ENCODE data around the gene TGFBR1.

TGFBR1 gene

DNA sequence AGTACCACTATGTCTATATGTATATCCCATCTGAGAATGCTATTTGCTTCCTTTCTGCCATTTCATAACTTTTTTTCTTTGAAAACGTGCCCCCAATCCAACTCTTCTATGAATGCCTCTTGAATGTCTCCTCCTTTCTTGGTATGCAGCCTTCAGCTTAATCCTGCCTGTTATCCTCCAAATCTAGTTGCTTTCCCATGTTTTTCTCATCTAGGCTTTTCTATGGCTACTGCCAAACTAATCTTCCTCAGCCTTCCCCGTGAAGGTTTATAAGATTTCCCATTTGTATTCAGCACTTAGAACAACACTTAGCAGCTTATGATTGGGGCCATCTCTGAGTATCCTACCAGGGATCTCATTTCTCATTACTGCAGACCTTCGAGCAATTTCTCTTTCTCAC is 2.5 kb downstream of the TGFBR1 start:
- no peak for DNase-seq (ENCODE audit: low read depth in 2 of 2)

DNA sequence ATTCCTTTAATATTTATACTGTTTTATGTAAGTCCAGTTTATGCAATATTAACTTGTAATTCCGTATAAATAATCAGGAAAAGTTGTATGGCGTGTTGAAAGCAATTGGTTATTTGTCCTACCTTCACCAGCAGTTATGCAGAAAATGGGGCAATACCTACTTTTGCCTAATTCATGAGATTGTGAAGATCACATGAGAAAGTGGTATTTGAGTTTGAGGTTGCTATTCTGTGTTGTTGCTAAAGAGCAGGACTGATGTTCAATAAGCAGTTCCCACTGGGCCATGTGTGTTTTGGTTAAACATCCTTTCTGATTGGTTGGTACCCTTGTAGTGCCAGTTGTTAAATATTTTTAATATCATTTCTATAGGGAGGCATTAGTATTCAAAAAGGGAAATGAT is 3.2 kb downstream of the TGFBR1 start:
- DNase-seq (ENCODE audit: low read depth in 2 of 2), result no peak

DNA sequence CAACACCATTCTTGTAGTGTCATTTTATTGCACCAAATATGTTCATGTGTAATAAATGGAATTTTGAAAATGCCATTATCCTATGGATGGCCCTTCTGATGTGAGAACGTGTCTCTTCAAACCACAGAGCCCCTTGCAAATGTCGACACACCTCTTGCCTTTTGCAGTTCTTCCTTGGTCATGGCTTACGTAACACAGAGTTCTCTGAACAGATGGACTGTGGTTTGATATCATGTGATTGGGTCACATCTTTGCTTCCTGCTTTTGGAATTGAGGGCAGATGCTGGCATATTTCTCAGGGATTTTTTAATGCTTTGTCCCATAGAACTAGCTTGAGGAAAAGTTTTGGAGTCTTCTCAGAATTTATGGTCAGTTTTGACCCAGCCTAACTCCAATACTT is 4.6 kb downstream of the TGFBR1 start:
- peak; percentile 59 to 62 for DNase-seq (ENCODE audit: low read depth in 2 of 2)

DNA sequence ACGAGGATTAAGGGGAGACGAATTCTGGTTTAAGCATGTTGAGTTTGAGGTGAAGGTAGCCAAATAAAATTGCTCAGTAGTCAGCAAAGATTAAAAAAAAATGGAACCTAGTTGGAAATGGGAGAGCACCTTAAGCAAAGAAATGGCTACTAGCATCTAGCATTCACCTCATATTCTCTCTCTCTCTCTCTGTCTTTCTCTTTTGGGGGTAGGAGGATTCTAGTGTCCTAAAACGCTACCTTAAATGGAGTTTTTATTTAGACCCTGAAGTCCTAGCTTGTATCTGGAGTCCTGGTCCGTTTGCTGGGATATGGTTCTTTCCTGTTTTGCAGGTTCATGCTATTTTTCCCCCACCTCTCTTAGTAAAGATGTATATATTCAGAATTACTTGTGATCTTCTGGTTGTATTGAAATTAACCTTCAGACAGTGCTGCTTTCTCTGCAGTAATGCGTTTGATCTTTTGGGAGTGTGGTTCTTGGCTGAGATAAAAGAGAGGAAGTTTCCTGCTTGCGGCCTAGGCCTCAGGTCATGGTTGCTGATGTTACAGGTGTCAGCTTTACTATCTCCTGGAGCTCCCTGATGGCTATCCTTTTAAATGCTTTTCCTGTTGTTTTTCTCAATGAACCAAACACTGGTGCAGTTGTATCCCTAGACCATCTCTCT is 8.0 kb downstream of the TGFBR1 start:
- DNase-seq (ENCODE audit: low read depth in 2 of 2), result no peak

DNA sequence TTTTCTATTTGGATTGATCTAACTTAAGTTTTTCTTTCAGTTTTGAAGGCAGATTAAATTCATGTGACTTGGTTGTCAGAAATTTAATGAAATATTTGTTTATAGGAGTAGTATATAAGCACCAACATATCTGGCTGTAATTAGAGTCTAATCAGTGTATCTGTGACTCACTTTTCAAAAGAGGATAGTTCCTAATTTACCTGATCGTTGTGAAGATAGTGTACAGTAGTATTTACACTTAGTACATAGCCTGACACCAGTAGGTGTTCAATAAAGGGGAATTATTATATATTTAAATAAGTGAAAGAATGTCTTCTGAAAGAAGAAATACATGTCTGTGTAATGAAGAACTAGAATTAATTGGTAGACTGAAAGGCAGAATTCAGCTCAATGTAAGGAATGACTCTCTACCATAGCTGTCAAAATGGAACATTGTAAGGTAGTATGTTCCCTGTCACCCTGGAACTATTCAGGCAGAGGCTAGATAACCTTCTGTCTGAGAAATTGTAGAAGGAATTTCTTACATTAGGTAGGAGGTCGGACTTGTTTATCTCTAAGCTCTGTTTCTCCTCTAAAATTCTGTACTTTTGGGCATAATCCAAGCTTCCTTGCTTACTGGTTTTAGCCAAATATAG is 8.6 kb downstream of the TGFBR1 start:
- DNase-seq (ENCODE audit: low read depth in 2 of 2), result no peak

DNA sequence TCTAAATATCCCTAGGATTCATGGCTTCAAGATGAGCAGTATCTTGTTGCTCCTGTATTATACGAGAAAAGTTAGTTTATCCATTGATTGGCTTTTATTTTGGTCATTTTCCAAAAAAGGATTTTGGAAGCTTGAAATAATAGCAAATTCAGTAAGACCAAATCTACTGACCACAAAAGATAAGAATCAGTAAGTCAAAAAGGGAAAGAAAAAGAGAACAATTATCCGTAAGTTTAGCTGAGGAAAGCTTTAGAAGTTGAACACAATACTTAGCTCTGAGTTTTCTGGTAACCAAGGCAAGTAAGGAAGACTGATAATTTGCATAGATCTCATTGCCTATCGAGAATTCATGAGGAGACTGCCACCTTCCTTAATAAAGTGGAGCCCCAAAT is 9.1 kb downstream of the TGFBR1 start:
- no peak for DNase-seq (ENCODE audit: low read depth in 2 of 2)

DNA sequence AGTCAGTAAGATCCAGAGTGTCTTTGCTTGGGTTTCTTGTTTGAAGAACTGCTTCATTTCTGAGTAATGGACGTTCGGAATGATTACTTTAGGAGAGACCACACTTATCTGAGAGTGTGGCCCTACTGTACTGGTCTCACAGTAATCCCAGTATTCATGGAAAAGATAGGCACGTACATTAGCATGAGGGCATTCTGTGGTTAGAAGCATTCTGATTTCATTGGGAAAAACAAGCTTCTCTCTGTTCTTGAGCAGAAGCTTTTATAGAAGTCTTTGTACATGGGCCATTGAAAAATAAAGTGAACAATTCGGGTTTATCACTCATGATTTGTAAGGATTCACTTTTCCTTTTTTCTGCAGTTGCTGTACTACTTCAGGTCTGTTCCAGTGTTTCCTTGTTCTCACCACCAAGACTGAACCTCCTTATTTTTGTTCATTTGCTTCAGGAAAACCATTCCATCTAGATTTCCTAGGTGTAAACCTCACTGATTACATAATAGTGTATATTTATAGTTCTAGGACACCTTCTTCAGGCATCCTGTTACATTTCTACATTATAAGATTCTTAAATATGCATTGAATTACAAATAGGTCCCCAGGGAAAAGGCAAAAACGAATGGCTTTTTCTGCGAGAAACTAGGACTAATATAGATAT is 10.1 kb downstream of the TGFBR1 start:
- no peak for DNase-seq (ENCODE audit: low read depth in 2 of 2)

DNA sequence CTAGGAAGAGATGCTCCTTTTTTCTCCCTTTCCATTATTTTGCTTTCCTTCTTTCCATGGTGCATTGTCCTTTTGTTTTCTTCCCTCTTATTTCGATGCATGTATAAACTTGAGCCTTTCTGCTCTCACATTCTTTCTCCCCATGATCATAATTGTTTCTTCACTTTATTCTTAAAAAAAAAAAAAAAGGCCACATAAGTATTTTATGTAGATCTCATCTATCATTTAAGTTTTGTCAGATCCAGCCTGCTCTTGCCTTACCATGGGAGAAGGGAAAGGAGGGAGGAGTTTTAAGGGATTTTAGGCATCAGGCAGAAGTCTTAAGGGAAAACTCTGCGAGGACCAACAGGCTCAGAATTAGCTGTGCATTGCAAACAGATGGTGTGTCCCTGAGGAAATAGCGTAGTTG is 11.1 kb downstream of the TGFBR1 start:
- DNase-seq (ENCODE audit: low read depth in 2 of 2), result no peak

DNA sequence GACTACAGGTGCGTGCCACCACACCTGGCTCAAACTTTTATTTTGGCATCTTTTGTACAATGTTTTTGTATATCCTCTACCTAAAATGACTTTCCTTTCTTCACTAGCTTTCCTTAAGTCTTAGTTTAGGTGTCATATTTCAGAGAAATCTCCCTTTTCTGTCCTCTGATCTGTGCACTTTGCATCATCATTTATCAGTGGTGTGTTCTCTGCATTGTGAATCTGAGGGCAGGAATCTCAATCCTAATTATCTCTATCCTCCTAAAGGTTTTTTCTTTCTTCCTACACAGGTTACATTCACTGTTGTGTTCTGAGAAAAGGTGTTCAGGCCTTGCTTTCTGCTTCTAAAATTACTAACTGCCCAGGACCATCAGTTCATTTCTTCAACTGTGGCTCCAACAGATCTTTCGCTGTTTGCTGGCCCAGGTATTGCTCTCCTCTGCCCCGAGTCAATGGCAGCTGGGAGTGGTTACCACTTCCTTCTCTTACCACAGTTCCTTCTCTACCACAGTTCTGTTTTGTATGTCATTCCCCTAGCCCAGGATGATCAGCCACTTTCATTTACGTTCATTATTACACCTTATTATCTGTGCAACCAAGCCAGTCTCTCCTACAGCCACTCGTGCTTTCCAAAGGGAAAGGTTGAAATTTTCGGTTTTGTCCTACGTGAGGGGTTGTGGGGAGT is 14.0 kb downstream of the TGFBR1 start:
- DNase-seq (ENCODE audit: low read depth in 2 of 2), result no peak

DNA sequence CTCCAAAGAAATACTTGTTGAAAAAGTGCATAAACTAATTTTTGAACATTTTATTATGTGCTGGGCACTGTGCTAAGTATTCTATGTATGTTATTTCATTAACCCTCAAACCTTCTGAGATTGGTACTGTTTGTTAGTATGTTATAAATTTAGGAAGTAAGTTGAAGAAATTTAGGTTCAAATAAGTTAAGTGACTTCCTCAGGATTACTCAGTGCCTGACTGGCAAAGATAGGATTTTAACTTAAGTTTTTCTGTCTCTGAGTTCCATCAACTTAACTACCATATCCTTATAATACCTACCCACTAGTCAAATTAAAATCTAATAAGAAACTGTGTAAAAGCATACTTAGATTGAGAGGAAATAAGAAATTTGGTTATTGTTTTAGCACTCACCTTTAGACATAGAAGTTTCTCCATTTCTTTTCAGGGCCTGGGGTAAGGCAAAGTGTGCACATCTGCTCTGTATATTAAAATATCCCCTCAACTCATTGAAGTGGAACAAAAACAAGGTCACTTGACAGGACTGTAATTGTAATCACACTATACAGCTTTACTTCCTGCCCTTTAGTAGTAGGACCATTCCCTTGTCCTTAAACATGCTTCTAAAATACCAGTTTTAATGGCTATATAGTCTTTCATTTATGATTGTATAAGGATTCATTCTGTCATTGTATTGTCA is 15.2 kb downstream of the TGFBR1 start:
- no peak for DNase-seq (ENCODE audit: low read depth in 2 of 2)

DNA sequence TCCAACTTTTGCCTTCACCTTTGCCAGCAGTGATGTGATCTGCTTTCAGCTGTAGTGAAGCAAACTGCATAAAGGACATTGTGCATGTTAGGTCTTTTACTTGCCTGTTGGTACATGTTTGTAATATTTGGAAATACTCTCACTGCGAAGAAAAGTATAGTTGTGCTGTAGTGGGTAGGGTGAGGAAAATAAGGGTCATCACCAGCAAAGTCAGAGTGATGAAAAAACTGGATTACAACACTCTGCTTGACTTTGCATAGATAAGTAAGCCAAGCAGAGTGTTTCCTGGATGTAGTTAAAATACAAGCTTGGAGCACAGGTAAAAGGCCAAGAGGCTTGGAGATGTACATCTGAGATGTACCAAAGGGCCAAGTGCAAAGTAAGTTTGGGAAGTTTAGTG is 16.7 kb downstream of the TGFBR1 start:
- DNase-seq (ENCODE audit: low read depth in 2 of 2), result no peak

DNA sequence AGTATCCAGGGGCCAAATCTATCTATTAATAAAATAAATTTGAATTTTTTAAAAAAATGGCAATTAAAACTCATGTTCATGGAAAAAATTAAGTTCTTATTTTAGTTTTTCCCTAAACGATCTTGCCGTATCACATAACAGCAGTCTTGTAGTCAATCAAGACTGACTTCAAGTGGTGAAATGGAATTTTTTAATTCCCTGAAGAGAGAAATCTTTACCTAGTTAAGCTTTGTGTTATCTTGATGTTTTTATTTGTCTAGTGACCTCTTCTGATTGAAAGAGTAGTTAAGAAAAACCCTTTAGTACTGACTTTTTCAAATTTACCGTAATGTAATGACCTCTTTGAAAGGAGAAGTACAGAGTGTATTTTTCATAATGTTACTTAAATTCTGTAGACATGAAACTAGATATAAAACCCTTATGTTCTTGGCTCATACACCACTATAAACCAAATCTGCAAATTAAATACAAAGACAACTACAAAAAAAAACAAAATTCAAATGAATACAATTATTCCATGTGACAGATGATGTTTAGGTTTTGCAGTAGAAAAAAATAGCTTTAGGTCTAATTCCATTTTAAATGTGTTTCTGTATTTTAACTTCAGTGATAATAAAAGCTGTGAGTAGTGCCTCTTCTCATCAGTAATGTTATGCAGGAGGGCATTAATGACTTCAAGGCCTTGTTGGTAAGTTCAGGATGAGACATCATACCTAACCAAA is 19.8 kb downstream of the TGFBR1 start:
- no peak for DNase-seq (ENCODE audit: low read depth in 2 of 2)

DNA sequence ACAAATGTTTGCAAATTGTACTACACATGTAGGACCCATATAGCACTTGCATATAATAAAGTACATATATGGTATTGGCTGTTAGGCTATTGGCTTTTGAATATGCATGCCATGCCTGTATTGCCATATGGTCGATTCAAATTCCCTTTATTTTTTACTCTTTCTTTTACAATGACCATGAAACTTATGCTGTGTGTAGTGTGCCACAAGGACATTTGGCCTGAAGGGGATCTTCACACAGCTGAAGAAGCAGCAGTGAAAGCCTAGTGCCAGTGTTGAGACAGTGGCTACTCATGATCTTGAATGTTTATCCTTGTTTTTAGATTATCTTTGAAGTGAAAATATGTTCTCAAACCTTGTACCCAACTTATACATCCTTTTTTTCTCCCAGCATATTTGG is 20.5 kb downstream of the TGFBR1 start:
- DNase-seq (ENCODE audit: low read depth in 2 of 2), result no peak

DNA sequence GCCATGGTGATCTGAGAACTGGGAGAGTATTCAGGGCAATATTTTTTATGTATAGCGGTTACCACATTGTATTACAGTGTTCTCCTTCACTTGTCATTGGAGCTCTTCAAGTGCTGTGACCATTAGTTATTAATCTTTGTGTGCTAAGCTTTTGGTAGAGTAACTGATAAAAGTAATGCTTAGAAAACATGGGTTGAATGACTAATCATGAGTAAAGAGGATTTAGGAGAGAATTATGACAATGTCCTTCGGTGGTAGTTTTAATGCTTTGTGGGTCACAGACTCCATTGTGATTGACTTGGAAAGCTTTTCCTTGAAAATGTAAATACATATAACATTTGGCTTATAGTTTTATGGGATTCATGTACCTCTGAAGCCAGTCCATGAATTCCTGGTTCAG is 21.4 kb downstream of the TGFBR1 start:
- DNase-seq (ENCODE audit: low read depth in 2 of 2), result no peak

DNA sequence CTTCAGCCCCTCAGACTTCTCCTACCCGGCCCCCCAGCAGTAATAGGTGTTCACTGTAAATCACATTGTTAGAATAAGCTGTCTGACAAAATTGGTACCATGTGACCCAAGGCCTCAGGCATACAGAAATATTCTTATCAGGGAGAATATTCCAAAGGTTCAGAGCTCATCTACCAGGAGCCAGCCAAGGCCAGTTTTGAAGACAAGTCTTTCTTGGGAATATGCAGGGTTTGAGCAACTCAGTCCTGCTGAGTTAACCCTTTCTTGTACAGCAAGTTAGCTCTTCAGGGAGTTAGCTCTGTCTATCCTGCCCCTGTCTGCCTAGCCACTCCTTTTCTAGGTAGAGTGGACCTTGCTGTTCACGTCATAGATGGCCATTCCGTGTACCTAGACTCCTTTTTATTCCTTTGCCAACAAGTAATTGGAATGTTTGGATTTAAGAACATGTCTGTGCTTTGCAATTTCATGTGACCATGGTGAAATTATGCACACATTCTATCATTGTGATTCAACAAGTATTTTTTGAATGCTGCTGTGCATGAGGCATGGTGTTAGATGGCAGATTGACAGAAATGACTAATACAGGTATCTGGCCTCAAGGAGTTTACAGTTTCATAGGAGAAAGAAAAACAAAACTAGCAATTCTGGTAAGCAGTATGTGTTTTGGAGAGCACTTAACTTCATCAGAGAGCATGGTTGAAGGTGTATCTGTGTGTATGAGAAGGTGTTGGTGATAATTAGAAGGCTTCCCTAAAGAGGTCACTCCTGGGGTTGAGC is 22.6 kb downstream of the TGFBR1 start:
- peak; percentile 31 to 34 for DNase-seq (ENCODE audit: low read depth in 2 of 2)

DNA sequence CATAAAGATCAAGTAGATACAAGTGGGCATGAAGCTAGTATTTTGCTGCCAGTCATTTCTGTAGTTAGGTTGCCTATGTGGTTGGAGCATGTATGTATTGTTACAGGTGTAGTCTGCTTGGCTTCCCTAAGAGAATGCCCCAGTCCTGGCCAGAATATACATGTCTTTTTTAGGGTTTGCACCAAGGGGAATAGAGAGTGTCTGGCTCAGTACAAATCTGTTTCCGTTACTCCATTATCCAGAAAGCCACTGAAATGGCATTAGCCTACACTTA is 23.2 kb downstream of the TGFBR1 start:
- no peak for DNase-seq (ENCODE audit: low read depth in 2 of 2)

DNA sequence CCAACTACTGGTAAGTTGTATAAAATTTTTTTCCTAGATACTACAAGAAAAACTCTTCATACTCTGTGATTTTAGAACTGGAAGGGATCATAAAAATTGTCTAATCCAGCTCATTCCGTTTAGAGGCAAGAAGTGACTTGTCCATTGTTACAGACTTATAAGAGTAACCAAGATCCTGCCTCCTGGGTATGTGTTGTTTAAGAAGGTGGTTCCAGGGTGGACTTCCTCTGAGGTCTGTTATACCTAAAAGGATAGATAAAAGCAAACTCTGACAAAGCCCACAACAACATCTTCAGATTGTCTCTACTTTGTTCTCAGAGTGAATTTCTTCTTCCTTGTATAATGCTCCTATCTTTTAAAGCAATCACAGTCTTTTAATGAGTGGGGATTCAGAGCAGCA is 24.2 kb downstream of the TGFBR1 start:
- no peak for DNase-seq (ENCODE audit: low read depth in 2 of 2)

DNA sequence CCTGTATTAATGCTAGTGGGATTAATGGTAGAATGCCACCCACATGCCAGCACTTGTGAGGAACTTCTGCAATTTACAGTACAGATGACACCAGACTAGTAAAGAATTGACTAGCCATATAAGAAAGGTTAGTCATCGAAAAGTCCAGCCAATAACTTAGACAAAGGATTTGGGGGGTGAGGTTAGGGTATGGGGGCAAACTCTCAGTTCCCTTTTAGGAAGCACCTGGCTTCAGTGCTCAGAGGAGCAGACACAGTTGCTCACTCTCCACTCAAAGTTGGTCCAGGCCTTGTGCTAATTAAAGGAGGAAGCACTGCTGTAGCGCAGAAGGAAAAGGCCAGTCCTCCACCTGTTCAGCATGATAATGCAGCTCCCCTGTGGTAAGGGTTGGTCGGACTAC is 25.2 kb downstream of the TGFBR1 start:
- DNase-seq (ENCODE audit: low read depth in 2 of 2), result no peak

DNA sequence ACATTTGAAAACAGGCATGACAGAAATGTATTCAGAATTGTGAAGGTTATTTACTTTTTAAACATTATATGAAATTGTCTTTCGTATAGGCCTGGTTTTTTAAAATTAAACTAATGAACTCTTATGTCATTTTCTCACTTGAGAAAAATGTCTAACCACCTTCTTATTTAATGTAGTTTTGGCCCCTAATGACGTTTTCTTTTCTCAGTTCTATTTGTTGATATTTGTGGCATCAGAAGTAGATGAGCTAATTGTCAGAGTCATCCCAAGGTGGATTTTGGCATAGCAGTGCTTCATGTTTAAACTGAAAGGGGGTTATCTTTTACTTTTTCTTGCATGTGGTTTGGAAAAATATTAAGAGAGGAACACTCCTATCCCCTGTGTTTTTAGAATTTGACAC is 28.2 kb downstream of the TGFBR1 start:
- no peak for DNase-seq (ENCODE audit: low read depth in 2 of 2)

DNA sequence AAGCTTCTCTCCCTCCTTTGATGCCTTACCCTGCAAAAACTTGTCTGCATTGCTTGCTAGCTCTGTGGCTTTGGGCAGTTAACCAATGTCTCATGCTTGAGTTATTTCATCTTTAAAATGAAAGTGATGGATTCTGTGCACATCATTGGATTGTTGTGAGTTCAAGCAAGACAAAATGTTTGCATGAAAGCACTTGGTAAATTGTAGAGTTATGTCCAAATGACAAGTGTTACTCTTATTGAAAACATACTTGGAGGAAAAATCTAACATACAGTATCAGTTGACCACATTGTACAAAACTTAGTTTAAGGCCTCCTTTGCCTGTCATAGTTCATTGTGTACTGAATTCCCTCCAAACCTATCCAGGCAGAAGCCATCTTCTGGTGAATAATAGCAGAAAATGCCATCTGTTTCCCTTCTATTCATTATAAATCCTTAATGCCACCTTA is 30.0 kb downstream of the TGFBR1 start:
- peak; percentile 71 to 77 for DNase-seq (ENCODE audit: low read depth in 2 of 2)

DNA sequence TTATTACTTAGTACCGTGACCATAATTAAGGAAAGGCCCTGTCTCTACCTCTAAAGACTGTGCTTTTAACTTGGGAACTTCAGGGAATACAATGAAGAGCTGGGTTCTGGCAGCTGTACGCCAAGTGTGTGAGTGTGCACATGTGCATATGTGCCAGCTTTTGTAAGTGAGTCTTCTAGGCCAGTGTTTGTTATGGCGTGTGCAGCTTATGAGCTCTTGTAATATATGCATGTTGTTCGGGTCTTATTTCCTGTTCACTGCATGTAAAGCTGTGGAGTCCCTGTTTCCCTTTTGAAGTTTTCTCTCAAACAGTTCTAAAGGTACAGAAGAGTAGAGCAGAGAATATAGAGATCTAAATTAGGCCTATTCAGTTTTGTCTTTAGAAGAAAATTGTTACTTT is 30.5 kb downstream of the TGFBR1 start:
- no peak for DNase-seq (ENCODE audit: low read depth in 2 of 2)

Measured in fibroblast of skin of left biceps (primary cell).